HS-5 (cell line): Measurements from ENCODE around the gene LHX1.

Experiments
- DNase-seq: peaks from one replicate; pipeline ENCODE4 v3.0.0-alpha.2; 2012; ENCODE audit warnings: low read depth

The LHX1 gene

GRCh38 chr17:36922175-36922574, 15.1 kb upstream of the LHX1 start:
- no peak for DNase-seq

GRCh38 chr17:36923814-36924221, 13.5 kb upstream of the LHX1 start:
- no peak for DNase-seq

- no peak for DNase-seq
These were observed 11.0 kb upstream of the LHX1 start for GRCh38 chr17:36926226-36926625.

GRCh38 chr17:36926701-36927100, 10.6 kb upstream of the LHX1 start:
- DNase-seq: no peak

GRCh38 chr17:36928471-36929345, 8.6 kb upstream of the LHX1 start:
- DNase-seq: no peak

GRCh38 chr17:36929851-36930582, 7.3 kb upstream of the LHX1 start:
- no peak for DNase-seq

GRCh38 chr17:36930583-36930900, 6.7 kb upstream of the LHX1 start:
- no peak for DNase-seq

GRCh38 chr17:36931096-36931696, 6.1 kb upstream of the LHX1 start:
- no peak for DNase-seq

- no peak for DNase-seq
These were observed 5.4 kb upstream of the LHX1 start for GRCh38 chr17:36931697-36932382.

GRCh38 chr17:36932383-36932693, 4.9 kb upstream of the LHX1 start:
- no peak for DNase-seq

GRCh38 chr17:36932694-36933511, 4.4 kb upstream of the LHX1 start:
- DNase-seq: no peak

- DNase-seq: no peak
These were observed 3.6 kb upstream of the LHX1 start for GRCh38 chr17:36933512-36934143.

GRCh38 chr17:36934144-36934691, 3.1 kb upstream of the LHX1 start:
- no peak for DNase-seq

GRCh38 chr17:36934692-36935630, 2.3 kb upstream of the LHX1 start:
- no peak for DNase-seq

GRCh38 chr17:36935671-36936454, 1.4 kb upstream of the LHX1 start:
- DNase-seq: no peak

- no peak for DNase-seq
These were observed 747 bp upstream of the LHX1 start for GRCh38 chr17:36936455-36937000.

GRCh38 chr17:36937959-36938565, 787 bp downstream of the LHX1 start:
- no peak for DNase-seq

- DNase-seq: no peak
These were observed 1.3 kb downstream of the LHX1 start for GRCh38 chr17:36938566-36939051.
